ENCODE results near the gene EYS. TPM values are rescaled to one million over a fixed set of nuclear protein-coding genes. Genes with fewer than 3 reads are reported as not detected.

EYS gene
- total RNA-seq, 1 donor from 2014 or later, result not detected

DNA sequence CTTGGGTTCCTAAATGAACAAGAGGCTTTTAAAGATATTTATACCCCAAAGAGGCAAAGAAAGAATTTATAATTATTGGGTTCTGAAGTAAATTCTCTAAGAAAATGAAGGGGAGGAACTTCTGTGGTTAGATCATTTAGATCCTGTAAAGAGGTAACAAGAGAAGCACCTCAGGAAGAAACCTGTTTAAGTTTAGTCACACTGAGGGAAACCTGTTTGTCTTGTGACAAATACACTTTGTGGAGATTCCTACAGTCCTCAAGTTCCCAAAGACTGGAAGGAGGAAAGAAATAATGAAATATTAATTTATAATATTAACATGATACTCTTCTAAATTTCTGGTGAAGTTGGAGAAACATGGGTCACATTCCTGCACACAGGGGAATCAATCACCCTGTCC lies 647.5 kb downstream of the EYS start:
- Histone ChIP-seq H3K27me3 (ENCODE audit: control insufficient read depth, insufficient read depth, low read length) (no peaks in the 10 kb centered on the region), H3K4me3 (ENCODE audit: low read depth, low read length) (no peak overlapping the region), H3K36me3 (ENCODE audit: control insufficient read depth, insufficient read depth, low read length) (no peaks in the 10 kb centered on the region)
- TF ChIP-seq, protein P1, sequence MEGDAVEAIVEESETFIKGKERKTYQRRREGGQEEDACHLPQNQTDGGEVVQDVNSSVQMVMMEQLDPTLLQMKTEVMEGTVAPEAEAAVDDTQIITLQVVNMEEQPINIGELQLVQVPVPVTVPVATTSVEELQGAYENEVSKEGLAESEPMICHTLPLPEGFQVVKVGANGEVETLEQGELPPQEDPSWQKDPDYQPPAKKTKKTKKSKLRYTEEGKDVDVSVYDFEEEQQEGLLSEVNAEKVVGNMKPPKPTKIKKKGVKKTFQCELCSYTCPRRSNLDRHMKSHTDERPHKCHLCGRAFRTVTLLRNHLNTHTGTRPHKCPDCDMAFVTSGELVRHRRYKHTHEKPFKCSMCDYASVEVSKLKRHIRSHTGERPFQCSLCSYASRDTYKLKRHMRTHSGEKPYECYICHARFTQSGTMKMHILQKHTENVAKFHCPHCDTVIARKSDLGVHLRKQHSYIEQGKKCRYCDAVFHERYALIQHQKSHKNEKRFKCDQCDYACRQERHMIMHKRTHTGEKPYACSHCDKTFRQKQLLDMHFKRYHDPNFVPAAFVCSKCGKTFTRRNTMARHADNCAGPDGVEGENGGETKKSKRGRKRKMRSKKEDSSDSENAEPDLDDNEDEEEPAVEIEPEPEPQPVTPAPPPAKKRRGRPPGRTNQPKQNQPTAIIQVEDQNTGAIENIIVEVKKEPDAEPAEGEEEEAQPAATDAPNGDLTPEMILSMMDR (IDR thresholded peaks at IDR 0.05; ENCODE audit: insufficient read depth, low read length, poor library complexity, severe bottlenecking), result no peak
- DNase-seq (ENCODE audit: low read depth), result no peak

DNA sequence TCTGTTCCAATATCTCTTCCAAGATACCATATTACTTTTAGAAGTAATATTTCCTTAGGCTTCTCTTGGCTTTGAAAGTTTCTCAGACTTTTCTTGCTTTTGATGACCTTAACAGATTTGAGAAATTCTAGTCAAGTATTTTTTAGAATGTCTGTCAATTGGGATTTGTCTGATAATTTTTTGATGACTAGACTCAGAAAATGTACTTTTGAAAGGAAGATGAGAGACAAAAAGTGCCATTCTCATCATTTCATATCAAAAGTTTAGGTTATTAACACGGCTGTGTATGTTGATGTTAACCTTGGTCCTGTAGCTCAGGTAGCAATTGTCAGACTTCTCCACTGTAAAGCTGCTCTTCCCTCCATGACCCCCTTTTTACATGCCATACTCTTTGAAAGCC lies 651.5 kb downstream of the EYS start:
- Histone ChIP-seq H3K4me3 (ENCODE audit: low read depth, low read length) (no peak overlapping the region), H3K27me3 (ENCODE audit: control insufficient read depth, insufficient read depth, low read length) (no peaks in the 10 kb centered on the region), H3K36me3 (ENCODE audit: control insufficient read depth, insufficient read depth, low read length) (no peaks in the 10 kb centered on the region)
- TF ChIP-seq, protein P1 (IDR thresholded peaks at IDR 0.05; ENCODE audit: insufficient read depth, low read length, poor library complexity, severe bottlenecking), result no peak
- no peak for DNase-seq (ENCODE audit: low read depth)

DNA sequence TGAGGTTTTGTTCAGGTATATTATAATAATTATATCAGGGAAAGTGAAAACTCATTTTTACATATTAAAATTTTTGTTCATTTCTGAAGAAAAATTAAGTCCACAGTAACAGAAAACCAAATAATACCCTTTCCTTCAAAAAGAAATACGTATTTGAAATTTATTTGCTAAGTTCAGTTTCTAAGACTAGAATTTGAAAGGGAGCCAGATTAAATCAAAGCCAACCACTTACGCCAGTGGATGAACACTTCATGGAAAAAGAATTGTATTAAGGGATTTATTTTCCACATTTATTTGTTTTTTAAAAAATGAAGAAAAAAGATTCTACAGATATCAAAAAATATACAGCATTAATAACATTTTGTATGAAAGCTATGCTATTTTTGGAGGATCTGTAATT lies 654.4 kb downstream of the EYS start:
- no peaks in the 10 kb centered on the region for H3K27me3 ChIP-seq (ENCODE audit: control insufficient read depth, insufficient read depth, low read length)
- no peak overlapping the region for H3K4me3 ChIP-seq (ENCODE audit: low read depth, low read length)
- TF ChIP-seq, protein P1 (IDR thresholded peaks at IDR 0.05; ENCODE audit: insufficient read depth, low read length, poor library complexity, severe bottlenecking), result no peak
- no peaks in the 10 kb centered on the region for H3K36me3 ChIP-seq (ENCODE audit: control insufficient read depth, insufficient read depth, low read length)
- DNase-seq (ENCODE audit: low read depth), result no peak

DNA sequence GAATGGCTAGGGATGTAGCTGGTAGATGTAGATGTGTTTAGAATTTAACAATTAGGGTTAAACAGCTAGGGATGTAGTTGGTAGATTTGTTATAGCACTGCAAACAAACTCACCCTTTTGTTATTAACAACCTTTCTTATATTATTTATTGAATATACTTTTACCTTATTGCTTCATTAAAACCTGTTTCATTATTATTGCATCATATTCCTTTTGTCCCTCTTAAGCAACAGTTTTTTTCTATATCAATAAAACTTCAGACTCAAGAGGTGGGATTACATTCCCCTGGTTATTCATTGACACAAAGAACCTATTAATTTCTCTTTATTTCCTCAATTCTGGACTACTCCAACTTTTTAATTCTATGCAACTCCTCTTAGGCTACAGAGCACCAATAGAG lies 661.2 kb downstream of the EYS start:
- no peak overlapping the region for H3K4me3 ChIP-seq (ENCODE audit: low read depth, low read length)
- no peak for DNase-seq (ENCODE audit: low read depth)

DNA sequence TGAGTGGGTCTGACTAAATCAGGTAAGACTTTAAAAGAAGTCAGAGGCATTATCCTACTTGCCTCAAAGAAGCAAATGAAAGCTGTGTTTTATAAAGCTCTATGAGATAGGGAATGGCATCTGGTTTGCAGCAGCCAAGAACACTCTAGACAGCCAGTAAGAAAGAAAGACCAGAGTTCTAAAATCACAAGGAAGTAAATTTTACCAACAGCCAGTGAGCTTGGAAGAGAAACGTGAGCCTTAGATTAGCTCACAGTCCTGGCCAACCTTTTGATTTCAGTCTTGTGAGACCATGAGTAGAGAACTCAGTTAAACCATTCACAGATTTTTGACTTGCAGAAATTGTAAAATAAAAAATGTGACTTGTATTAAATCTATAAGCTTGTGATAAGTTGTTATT lies 693.0 kb downstream of the EYS start:
- H3K4me3 ChIP-seq (ENCODE audit: low read depth, low read length), result no peak overlapping the region
- TF ChIP-seq, protein P1 (IDR thresholded peaks at IDR 0.05; ENCODE audit: insufficient read depth, low read length, poor library complexity, severe bottlenecking), result no peak
- no peak for DNase-seq (ENCODE audit: low read depth)

More for the DNA sequence above, 661.2 kb downstream of the EYS start:
- TF ChIP-seq, protein P1 (IDR thresholded peaks at IDR 0.05; ENCODE audit: insufficient read depth, low read length, poor library complexity, severe bottlenecking), result no peak
- no peaks in the 10 kb centered on the region for H3K27me3 ChIP-seq (ENCODE audit: control insufficient read depth, insufficient read depth, low read length)
- no peaks in the 10 kb centered on the region for H3K36me3 ChIP-seq (ENCODE audit: control insufficient read depth, insufficient read depth, low read length)

DNA sequence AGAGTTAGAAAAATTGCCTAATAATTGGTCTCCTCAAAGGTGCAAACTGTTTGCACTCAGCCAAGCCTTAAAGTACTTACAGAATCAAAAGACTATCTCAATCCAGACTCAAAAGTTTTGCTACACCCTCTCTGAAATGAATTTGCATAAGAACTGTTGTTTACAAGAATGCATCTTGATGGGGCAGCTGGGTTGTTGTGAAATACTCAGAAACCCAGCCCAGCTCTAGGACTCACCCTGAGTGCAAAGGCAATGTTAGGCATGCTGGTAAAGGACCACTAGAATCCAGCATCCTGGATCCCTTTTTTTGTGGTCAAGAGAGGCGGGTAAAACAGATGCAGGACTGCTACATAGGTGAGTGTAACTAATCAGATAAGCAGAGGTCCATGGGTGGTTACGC lies 700.2 kb downstream of the EYS start:
- H3K27me3 ChIP-seq (ENCODE audit: control insufficient read depth, insufficient read depth, low read length), result no peaks in the 10 kb centered on the region
- no peak for DNase-seq (ENCODE audit: low read depth)
- TF ChIP-seq, protein P1 (IDR thresholded peaks at IDR 0.05; ENCODE audit: insufficient read depth, low read length, poor library complexity, severe bottlenecking), result no peak
- H3K4me3 ChIP-seq (ENCODE audit: low read depth, low read length), result no peak overlapping the region
- no peaks in the 10 kb centered on the region for H3K36me3 ChIP-seq (ENCODE audit: control insufficient read depth, insufficient read depth, low read length)

More for the DNA sequence above, 693.0 kb downstream of the EYS start:
- H3K27me3 ChIP-seq (ENCODE audit: control insufficient read depth, insufficient read depth, low read length), result no peaks in the 10 kb centered on the region
- H3K36me3 ChIP-seq (ENCODE audit: control insufficient read depth, insufficient read depth, low read length), result no peaks in the 10 kb centered on the region

Data from kidney epithelial cell (primary cell).